Astrocyte of the cerebellum (primary cell): ENCODE results near the gene ITPR3.

ENCODE experiments used
- DNase-seq: peaks from one replicate; pipeline ENCODE4 v3.0.0-alpha.2; 2011; ENCODE audit warnings: low read depth
- H3K4me3 ChIP-seq: 2 replicates; pipeline ENCODE4 v1.5.1; 2011; ENCODE audit warnings: mild to moderate bottlenecking, low read depth, low read length, moderate library complexity
- CTCF ChIP-seq: IDR thresholded peaks from 2 replicates; pipeline ENCODE4 v1.5.1; 2012; ENCODE audit warnings: low read length, low read depth, moderate library complexity, mild to moderate bottlenecking; ENCODE audit errors: missing control alignments
- in situ Hi-C: cut with HindIII; loops from 2 replicates; pipeline ENCODE4 v1.10.0; 2017; ENCODE audit warnings: low sequenced_read_pairs

Gene ITPR3

GRCh38 chr6:33719326-33719987 is 98.3 kb downstream of the ITPR3 start:
- in situ Hi-C loops = loop anchor here (10.0 kb wide), 1 partner anchor 115 kb away; no protein-coding TSS in a partner anchor
- no peak overlapping the region for H3K4me3 ChIP-seq
- no peak for DNase-seq
- TF ChIP-seq CTCF = no peak

GRCh38 chr6:33720998-33721397 is 99.9 kb downstream of the ITPR3 start:
- no peak for DNase-seq
- no peak overlapping the region for H3K4me3 ChIP-seq
- TF ChIP-seq CTCF = no peak
- in situ Hi-C loops = no loop called here

- no peak overlapping the region for H3K4me3 ChIP-seq
- in situ Hi-C loops = no loop called here
- no peak for TF ChIP-seq CTCF
- DNase-seq = no peak
Observed at GRCh38 chr6:33721508-33721907, 100.4 kb downstream of the ITPR3 start.

GRCh38 chr6:33722103-33722623 is 101.0 kb downstream of the ITPR3 start:
- TF ChIP-seq CTCF = no peak
- in situ Hi-C loops = no loop called here
- no peak for DNase-seq
- H3K4me3 ChIP-seq = no peak overlapping the region

GRCh38 chr6:33723371-33724085 is 102.4 kb downstream of the ITPR3 start:
- in situ Hi-C loops = no loop called here
- H3K4me3 ChIP-seq = no peak overlapping the region
- TF ChIP-seq CTCF = no peak
- DNase-seq = no peak

- in situ Hi-C loops = no loop called here
- no peak overlapping the region for H3K4me3 ChIP-seq
- no peak for TF ChIP-seq CTCF
- no peak for DNase-seq
Observed at GRCh38 chr6:33724102-33725023, 103.2 kb downstream of the ITPR3 start.
